ENCODE measurements around the gene TPST2. TPM values are rescaled to one million over a fixed set of nuclear protein-coding genes. Genes with fewer than 3 reads are reported as not detected.

The TPST2 gene
- total and polyA plus RNA-seq, 10 of the 15 experiments (the other 5 are each of a cell fraction or from before 2014, with no cell fraction given), result 6.3 to 33.7 (median 28.4) TPM

DNA sequence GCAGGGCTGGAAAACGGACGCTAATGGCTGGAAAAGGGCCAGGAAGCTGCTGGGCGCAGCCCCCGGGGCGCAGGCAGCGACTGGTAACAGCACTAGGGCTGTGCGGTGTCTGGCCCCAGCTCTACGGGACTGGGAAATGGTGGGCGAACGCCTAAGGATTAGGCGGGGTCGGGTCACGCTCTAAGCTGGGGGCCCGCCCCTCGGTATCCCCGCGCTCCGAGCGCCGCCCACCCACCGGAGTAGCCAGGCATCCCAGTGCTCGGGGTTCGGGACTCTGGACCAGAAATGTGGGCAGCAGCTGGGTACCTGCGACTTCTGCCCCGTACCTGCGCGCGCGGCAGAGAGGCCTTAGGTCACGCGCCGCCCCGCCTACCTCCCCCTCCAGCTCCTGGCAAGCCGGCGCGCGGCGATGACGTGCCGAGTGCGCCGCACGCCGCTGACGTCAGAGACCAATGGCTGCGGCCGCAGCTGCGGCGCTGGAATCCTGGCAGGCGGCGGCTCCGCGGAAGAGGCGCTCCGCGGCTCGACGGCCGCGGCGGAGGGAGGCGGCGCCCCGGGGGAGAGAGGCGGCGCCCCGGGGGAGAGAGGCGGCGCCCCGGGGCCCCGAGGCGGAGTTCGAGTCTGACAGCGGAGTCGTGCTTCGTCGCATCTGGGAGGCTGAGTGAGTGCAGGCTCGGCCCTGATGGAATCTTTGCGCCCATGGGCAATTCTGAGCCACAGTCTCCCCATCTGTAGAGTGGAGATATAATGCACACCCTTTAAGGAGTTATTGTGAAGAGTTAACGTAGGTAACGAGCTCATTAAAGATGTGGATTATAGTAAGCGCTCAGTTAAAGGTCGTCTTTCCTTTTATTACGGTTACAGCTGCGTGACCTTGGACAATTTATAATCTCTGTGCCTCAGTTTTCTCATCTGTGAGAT, 106.2 kb downstream of the TPST2 start, which contains the start of the genes HPS4 and SRRD:
Gene HPS4, minus strand, starts transcription at position 345 of the 921 bp plus-strand sequence. CDS start 2,021 bp downstream, outside the sequence.
Gene SRRD, plus strand, starts transcription at position 439 of the 921 bp plus-strand sequence. Its CDS starts 14 bp downstream, at position 453.
- Histone ChIP-seq H3K27me3 (replicated peaks in 1 of 2; ENCODE audit: control insufficient read depth in 2 of 2, insufficient read depth in 2 of 2, low read length in 1 of 2) (no peaks in the 10 kb centered on the region), H3K27ac (ENCODE audit: control insufficient read depth, insufficient read depth) (peak within 1 kb of the TSS; percentile 88), H4K20me1 (ENCODE audit: control insufficient read depth, insufficient read depth) (no peaks in the 10 kb centered on the region), H3K79me2 (ENCODE audit: control insufficient read depth, insufficient read depth, low read length) (peaks cover 52% of the 10 kb centered on the region), H2AFZ (ENCODE audit: control insufficient read depth, low read depth, low read length) (peak within 1 kb of the TSS; percentile 82), H3K9ac (ENCODE audit: control insufficient read depth, insufficient read depth, low read length) (peak within 1 kb of the TSS; percentile 85), H3K36me3 (ENCODE audit: control insufficient read depth in 2 of 2, insufficient read depth in 2 of 2, low read length in 1 of 2) (peaks cover 1 to 2% of the 10 kb centered on the region in 2 experiments; a peak in 1 of 4 replicates), H3K4me2 (ENCODE audit: control insufficient read depth, insufficient read depth) (peak within 1 kb of the TSS; percentile 86), H3K9me3 (replicated peaks; ENCODE audit: control insufficient read depth, insufficient read depth, low read length) (no peaks in the 10 kb centered on the region), H3K4me3 (peak within 1 kb of the TSS; percentile 97), H3K4me1 (ENCODE audit: control insufficient read depth, insufficient read depth, low read length) (peaks cover 23% of the 10 kb centered on the region)
- ChIA-PET CTCF (interaction anchor here (0.8 to 7.1 kb wide), 11 partner anchors 11 to 189 kb away, joined by 3 to 47 read pairs (median 5); partner anchors contain the start of gene TFIP11), SMC1A (ENCODE audit: uncharacterized antibody, unreplicated experiment) (interaction anchor here (0.6 to 2.3 kb wide), 13 partner anchors 19 to 327 kb away, joined by 3 to 15 read pairs (median 4); no protein-coding TSS in a partner anchor), RAD21 (ENCODE audit: unreplicated experiment) (interaction anchor here (0.7 to 2.4 kb wide), 5 partner anchors 19 to 189 kb away, joined by 3 to 7 read pairs (median 4); no protein-coding TSS in a partner anchor), POLR2A (interaction anchor here (0.5 to 3.6 kb wide), 15 partner anchors 8 to 546 kb away, joined by 3 to 18 read pairs (median 4); partner anchors contain the start of gene TFIP11)
- intact Hi-C loops (cut with micrococcal nuclease; ENCODE audit: unreplicated experiment) (loop anchor here (5.0 kb wide), 1 partner anchor 51 kb away; no protein-coding TSS in a partner anchor), in situ Hi-C loops (cut with MboI) (no loop called here)
- no TSS peak for BruUV-seq (replicated peaks)
- peak; percentile 56 for DNase-seq (ENCODE audit: low read depth, low spot score)
- under 1% methylated on average over 82 of the region's 85 CpGs for WGBS (ENCODE audit: insufficient coverage, insufficient replicate concordance, low lambda C conversion rate, missing lambda C conversion rate)
- FAIRE-seq, result no peak
- ATAC-seq, result peak; percentile 79
- TF ChIP-seq, protein P1, sequence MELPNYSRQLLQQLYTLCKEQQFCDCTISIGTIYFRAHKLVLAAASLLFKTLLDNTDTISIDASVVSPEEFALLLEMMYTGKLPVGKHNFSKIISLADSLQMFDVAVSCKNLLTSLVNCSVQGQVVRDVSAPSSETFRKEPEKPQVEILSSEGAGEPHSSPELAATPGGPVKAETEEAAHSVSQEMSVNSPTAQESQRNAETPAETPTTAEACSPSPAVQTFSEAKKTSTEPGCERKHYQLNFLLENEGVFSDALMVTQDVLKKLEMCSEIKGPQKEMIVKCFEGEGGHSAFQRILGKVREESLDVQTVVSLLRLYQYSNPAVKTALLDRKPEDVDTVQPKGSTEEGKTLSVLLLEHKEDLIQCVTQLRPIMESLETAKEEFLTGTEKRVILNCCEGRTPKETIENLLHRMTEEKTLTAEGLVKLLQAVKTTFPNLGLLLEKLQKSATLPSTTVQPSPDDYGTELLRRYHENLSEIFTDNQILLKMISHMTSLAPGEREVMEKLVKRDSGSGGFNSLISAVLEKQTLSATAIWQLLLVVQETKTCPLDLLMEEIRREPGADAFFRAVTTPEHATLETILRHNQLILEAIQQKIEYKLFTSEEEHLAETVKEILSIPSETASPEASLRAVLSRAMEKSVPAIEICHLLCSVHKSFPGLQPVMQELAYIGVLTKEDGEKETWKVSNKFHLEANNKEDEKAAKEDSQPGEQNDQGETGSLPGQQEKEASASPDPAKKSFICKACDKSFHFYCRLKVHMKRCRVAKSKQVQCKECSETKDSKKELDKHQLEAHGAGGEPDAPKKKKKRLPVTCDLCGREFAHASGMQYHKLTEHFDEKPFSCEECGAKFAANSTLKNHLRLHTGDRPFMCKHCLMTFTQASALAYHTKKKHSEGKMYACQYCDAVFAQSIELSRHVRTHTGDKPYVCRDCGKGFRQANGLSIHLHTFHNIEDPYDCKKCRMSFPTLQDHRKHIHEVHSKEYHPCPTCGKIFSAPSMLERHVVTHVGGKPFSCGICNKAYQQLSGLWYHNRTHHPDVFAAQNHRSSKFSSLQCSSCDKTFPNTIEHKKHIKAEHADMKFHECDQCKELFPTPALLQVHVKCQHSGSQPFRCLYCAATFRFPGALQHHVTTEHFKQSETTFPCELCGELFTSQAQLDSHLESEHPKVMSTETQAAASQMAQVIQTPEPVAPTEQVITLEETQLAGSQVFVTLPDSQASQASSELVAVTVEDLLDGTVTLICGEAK (IDR thresholded peaks at IDR 0.05; ENCODE audit: borderline replicate concordance), result no peak
- peak; percentile 100 for TF ChIP-seq CREB1 (IDR thresholded peaks at IDR 0.05; ENCODE audit: low read depth)
- peak; percentile 23; the same call in 1 of the 2 replicates for TF ChIP-seq BRCA1 (IDR thresholded peaks at IDR 0.05; ENCODE audit: low read depth, low read length)
- TF ChIP-seq ZBED1 (IDR thresholded peaks at IDR 0.05; ENCODE audit: borderline replicate concordance), result no peak
- TF ChIP-seq, protein P2, sequence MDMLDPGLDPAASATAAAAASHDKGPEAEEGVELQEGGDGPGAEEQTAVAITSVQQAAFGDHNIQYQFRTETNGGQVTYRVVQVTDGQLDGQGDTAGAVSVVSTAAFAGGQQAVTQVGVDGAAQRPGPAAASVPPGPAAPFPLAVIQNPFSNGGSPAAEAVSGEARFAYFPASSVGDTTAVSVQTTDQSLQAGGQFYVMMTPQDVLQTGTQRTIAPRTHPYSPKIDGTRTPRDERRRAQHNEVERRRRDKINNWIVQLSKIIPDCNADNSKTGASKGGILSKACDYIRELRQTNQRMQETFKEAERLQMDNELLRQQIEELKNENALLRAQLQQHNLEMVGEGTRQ (IDR thresholded peaks at IDR 0.05; ENCODE audit: borderline replicate concordance, low read depth, low read length), result peak; percentile 48
- no peak for TF ChIP-seq FOXM1 (IDR thresholded peaks at IDR 0.05; ENCODE audit: low read depth, low read length)
- peak; percentile 86 for TF ChIP-seq RELA (IDR thresholded peaks at IDR 0.05; ENCODE audit: borderline replicate concordance, partially characterized antibody)
- peak; percentile 73; the same call in 1 of the 2 replicates for TF ChIP-seq POLR2AphosphoS2 (IDR thresholded peaks at IDR 0.05; ENCODE audit: low read depth, low read length)
- TF ChIP-seq, protein P3, sequence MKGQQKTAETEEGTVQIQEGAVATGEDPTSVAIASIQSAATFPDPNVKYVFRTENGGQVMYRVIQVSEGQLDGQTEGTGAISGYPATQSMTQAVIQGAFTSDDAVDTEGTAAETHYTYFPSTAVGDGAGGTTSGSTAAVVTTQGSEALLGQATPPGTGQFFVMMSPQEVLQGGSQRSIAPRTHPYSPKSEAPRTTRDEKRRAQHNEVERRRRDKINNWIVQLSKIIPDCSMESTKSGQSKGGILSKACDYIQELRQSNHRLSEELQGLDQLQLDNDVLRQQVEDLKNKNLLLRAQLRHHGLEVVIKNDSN (IDR thresholded peaks at IDR 0.05; ENCODE audit: borderline replicate concordance, extremely low read length, insufficient read depth, low read depth, low read length), result peak; percentile 86
- TF ChIP-seq SREBF1 (IDR thresholded peaks at IDR 0.05; ENCODE audit: low read length), result no peak
- peak; percentile 78; the same call in 1 of the 2 replicates for TF ChIP-seq DPF2 (IDR thresholded peaks at IDR 0.05)
- TF ChIP-seq CBFB (IDR thresholded peaks at IDR 0.05; ENCODE audit: low read depth), result peak; percentile 64
- no peak for TF ChIP-seq SREBF2 (IDR thresholded peaks at IDR 0.05; ENCODE audit: low read length)
- TF ChIP-seq CBX3 (IDR thresholded peaks at IDR 0.05; ENCODE audit: borderline replicate concordance, low read depth), result no peak
- TF ChIP-seq HDAC2 (IDR thresholded peaks at IDR 0.05), result peak; percentile 83; the same call in 1 of the 2 replicates
- peak; percentile 82 for TF ChIP-seq TCF12 (IDR thresholded peaks at IDR 0.05; ENCODE audit: low read depth, low read length)
